ENCODE results near the gene F2R. TPM values are rescaled to one million over a fixed set of nuclear protein-coding genes. Genes with fewer than 3 reads are reported as not detected.

The F2R gene
- total and polyA plus RNA-seq, 9 of the 15 experiments (the other 6 are each of a cell fraction or from before 2014, with no cell fraction given), result 4.0 to 34.7 (median 15.1) TPM

- 84% methylated on average over 15 of the region's 15 CpGs for WGBS (ENCODE audit: insufficient coverage, low coverage, missing lambda C conversion rate)
- TF ChIP-seq CTCF (IDR thresholded peaks at IDR 0.05 in 2 of 3, conservative IDR thresholded peaks at IDR 0.05 in 1 of 3; ENCODE audit: insufficient read depth in 2 of 3, low read depth in 1 of 3, low read length in 3 of 3) (no peak), FOXP1 (CRISPR knock-in tag; IDR thresholded peaks at IDR 0.05) (no peak), SFPQ (IDR thresholded peaks at IDR 0.05; ENCODE audit: low read depth, low read length) (no peak), SUPT5H (IDR thresholded peaks at IDR 0.05) (no peak), C11orf30 (IDR thresholded peaks at IDR 0.05; ENCODE audit: low read depth) (no peak), ZNF408 (CRISPR knock-in tag; IDR thresholded peaks at IDR 0.05; ENCODE audit: low read depth) (no peak), MED1 (CRISPR knock-in tag; IDR thresholded peaks at IDR 0.05; ENCODE audit: borderline replicate concordance) (no peak), ADNP (tag; IDR thresholded peaks at IDR 0.05) (no peak), SMAD3 (CRISPR knock-in tag; conservative IDR thresholded peaks at IDR 0.05) (no peak), BCLAF1 (IDR thresholded peaks at IDR 0.05; ENCODE audit: borderline replicate concordance in 1 of 2, control insufficient read depth in 1 of 2, low read depth in 2 of 2, low read length in 1 of 2) (no peak), JUND (IDR thresholded peaks at IDR 0.05; ENCODE audit: borderline replicate concordance, low read depth, low read length) (no peak), JUND (tag; IDR thresholded peaks at IDR 0.05; ENCODE audit: borderline replicate concordance, low read depth, low read length) (no peak), WHSC1 (IDR thresholded peaks at IDR 0.05; ENCODE audit: low read length) (no peak), OTX1 (CRISPR knock-in tag; IDR thresholded peaks at IDR 0.05) (no peak), MAFK (IDR thresholded peaks at IDR 0.05; ENCODE audit: low read length) (no peak), POLR2G (IDR thresholded peaks at IDR 0.05; ENCODE audit: low read depth, low read length) (no peak)
- CTCF ChIA-PET (ENCODE audit: low intra/inter-chr PET ratio), result no interaction called here
- Histone ChIP-seq H3K9me3 (replicated peaks; ENCODE audit: control insufficient read depth, insufficient read depth, low read depth, low read length) (peaks cover 4% of the 10 kb centered on the region; the same call in 1 of the 2 replicates), H2AFZ (ENCODE audit: low read depth, low read length) (no peak overlapping the region), H3K79me2 (ENCODE audit: control insufficient read depth, insufficient read depth, low read length) (no peaks in the 10 kb centered on the region), H4K20me1 (replicated peaks; ENCODE audit: control insufficient read depth, insufficient read depth, low read length) (no peaks in the 10 kb centered on the region), H3K4me1 (replicated peaks in 1 of 2; ENCODE audit: control insufficient read depth in 2 of 2, insufficient read depth in 2 of 2, low read length in 2 of 2) (peaks cover 0 to 14% of the 10 kb centered on the region in 2 experiments; a peak in 3 of 5 replicates), H3K36me3 (ENCODE audit: control insufficient read depth, insufficient read depth, low read length) (peaks cover 18% of the 10 kb centered on the region), H3K27me3 (ENCODE audit: control insufficient read depth in 2 of 2, insufficient read depth in 2 of 2, low read length in 2 of 2) (no peaks in the 10 kb centered on the region), H3K4me2 (ENCODE audit: insufficient read depth, low read length) (no peak overlapping the region), H3K4me3 (no peak overlapping the region), H3K9ac (ENCODE audit: insufficient read depth in 1 of 2, low read depth in 2 of 2, low read length in 2 of 2) (no peak overlapping the region), H3K27ac (ENCODE audit: extremely low read depth, low read depth, low read length) (no peak overlapping the region), H3K9me1 (ENCODE audit: control insufficient read depth, insufficient read depth, low read length) (no peaks in the 10 kb centered on the region)
- POLR2A ChIA-PET, result interaction anchor here (1.1 kb wide), 1 partner anchor 15 kb away, joined by 5 read pairs; no protein-coding TSS in a partner anchor
- FAIRE-seq, result no peak
- no TSS peak for BruUV-seq (replicated peaks)
- DNase-seq (ENCODE audit: extremely low read depth in 1 of 4, low spot score in 3 of 4), result no peak
- no peak for ATAC-seq
- in situ Hi-C loops (cut with MboI), result no loop called here
- intact Hi-C loops (cut with micrococcal nuclease), result no loop called here
These were observed 16.6 kb downstream of the F2R start for GRCh38 chr5:76732405-76733048.
